Fibroblast of villous mesenchyme (primary cell): ENCODE results near the gene COL15A1. TPM values are rescaled to one million over a fixed set of nuclear protein-coding genes. Genes with fewer than 3 reads are reported as not detected.
A peak's percentile ranks its signal among the peaks of the same experiment; 100 is the strongest.

Experiments
- DNase-seq: peaks from one replicate; pipeline ENCODE4 v3.0.0-alpha.2; 2010; ENCODE audit warnings: low read depth
- H3K4me3 ChIP-seq: 2 replicates; pipeline ENCODE4 v1.5.1; 2011; ENCODE audit warnings: low read depth, mild to moderate bottlenecking, low read length
- total RNA-seq: library from RNA; depleted of rRNA; stranded (reverse); fragments of >200 nt; gene quantifications from 2 replicates; pipeline ENCODE4 v1.2.3, GENCODE V29; 2012
- TF ChIP-seq, protein P1 (sequence below): IDR thresholded peaks from 2 replicates; pipeline ENCODE4 v1.5.1; 2012; ENCODE audit warnings: low read depth, mild to moderate bottlenecking, low read length; ENCODE audit not compliant: insufficient read depth

The COL15A1 gene
- total RNA-seq, 1 donor: 1.7 TPM

DNA sequence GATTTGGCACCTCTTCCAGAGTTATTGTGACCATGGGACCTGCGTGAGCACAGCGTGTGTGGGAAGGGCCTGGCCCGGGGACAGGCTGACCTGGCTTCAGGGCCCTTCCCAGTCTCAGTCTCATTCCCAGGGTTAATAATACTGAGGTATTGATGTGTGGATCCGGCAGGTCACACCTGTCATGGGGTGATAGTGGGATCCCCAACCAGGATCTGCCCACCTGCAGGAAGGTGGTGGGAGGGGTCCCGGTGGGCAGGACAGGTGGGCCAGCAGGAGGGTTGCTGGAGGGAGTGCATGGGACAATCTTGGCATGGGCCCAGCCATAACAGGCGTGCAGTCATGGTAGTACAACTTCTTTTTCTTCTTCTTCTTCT lies 55.4 kb downstream of the COL15A1 start:
- TF ChIP-seq, protein P1, sequence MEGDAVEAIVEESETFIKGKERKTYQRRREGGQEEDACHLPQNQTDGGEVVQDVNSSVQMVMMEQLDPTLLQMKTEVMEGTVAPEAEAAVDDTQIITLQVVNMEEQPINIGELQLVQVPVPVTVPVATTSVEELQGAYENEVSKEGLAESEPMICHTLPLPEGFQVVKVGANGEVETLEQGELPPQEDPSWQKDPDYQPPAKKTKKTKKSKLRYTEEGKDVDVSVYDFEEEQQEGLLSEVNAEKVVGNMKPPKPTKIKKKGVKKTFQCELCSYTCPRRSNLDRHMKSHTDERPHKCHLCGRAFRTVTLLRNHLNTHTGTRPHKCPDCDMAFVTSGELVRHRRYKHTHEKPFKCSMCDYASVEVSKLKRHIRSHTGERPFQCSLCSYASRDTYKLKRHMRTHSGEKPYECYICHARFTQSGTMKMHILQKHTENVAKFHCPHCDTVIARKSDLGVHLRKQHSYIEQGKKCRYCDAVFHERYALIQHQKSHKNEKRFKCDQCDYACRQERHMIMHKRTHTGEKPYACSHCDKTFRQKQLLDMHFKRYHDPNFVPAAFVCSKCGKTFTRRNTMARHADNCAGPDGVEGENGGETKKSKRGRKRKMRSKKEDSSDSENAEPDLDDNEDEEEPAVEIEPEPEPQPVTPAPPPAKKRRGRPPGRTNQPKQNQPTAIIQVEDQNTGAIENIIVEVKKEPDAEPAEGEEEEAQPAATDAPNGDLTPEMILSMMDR: no peak
- H3K4me3 ChIP-seq: no peak overlapping the region
- no peak for DNase-seq

DNA sequence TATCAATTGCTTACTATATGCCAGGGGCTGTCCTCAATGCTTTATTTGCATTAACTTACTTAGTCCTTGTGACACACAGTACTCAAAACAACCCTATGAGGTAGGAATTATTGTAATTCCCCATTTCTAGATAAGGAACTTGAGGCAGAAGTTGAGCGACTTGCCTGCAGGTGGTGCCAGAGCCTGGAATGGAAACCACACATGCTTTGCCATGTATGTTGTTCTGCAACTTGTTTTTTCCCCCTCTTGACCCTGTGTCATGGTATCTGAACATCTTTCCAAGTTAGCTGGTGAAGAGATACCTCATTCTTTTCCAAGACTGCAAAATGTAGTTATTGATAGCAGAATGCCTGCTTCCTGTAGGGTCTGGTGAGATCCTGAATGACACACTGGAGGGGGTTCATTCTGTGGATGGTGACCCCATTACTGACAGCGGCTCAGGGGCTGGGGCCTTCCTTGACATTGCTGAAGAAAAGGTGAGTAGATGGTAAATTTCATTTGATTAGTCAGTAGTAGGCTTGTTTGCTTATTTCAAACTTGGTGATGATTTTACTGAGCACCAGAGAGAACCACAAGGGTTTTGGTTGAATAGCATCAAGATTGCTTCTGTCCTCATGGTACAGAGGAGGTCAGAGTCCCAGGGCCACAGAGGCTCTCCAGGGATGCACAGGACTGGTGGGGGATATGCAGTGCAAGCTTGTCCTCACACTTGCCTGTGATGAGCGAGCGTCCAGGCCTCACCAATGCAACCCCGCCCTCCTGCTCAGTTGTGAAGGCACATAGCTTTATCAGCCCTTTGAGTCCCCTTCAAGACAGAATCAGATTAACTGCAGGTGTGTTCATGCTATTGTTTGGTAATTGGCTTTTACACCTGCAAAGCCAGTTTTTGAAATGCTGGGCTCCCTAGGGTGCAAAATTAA lies 57.0 kb downstream of the COL15A1 start:
- DNase-seq: peak; percentile 89
- TF ChIP-seq, protein P1: peak; percentile 84
- H3K4me3 ChIP-seq: no peak overlapping the region

DNA sequence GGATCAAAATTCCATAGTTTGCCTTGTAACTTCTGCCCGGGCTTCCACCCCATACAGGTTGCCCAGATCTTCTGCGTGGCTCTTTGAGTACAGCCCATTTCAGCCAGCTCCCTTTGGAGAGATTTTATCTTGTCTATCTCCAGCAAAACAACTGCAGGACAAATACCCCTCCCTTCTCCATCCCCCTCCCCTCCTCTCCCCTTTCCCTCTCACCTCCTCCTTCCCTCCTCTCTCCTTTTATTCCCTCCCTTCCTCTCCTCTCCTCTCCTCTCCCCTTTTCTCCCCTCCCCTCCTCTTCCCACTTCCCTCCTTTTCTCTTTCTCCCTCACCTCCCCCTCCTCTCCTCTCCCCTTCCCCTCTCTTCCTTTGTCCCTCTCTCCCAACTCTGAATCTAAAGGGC lies 58.2 kb downstream of the COL15A1 start:
- H3K4me3 ChIP-seq: no peak overlapping the region
- TF ChIP-seq, protein P1: no peak
- DNase-seq: no peak

DNA sequence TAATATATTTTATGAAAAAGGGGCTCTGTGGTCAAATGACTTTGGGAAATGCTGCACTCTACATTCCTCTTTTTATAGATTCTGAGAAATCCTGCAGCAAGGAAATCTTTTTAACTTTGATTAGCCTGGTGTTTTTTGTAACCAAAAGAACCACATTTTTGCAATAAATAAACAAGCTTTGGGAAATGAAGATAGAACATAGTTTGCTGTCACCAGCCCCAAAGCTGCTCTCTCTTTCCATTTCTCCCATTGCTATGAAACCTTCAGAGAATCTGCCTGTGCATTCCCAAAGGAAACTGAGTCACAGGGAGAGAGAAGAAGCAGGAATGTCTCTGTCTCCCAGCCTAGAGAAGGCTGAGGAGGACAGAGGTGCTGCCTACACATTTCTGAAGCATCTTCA lies 59.0 kb downstream of the COL15A1 start:
- DNase-seq: peak; percentile 75
- TF ChIP-seq, protein P1: no peak
- no peak overlapping the region for H3K4me3 ChIP-seq

DNA sequence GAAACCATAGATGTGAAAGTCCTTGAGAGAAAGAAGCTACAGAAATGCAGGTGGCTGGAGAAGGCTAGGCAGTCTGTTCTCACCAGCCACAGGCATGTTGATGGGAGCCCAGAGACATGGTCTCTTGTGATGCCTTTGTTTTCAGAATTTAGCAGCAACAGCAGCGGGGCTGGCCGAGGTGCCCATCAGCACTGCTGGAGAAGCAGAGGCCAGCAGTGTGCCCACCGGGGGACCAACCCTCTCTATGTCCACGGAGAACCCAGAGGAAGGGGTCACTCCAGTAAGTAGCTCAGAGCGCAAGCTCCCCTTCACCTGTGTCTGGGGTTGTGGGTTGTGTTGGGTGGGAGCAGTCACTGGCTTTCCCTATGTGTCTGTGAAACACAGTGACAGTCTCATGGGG lies 59.6 kb downstream of the COL15A1 start:
- no peak overlapping the region for H3K4me3 ChIP-seq
- TF ChIP-seq, protein P1: no peak
- DNase-seq: no peak

DNA sequence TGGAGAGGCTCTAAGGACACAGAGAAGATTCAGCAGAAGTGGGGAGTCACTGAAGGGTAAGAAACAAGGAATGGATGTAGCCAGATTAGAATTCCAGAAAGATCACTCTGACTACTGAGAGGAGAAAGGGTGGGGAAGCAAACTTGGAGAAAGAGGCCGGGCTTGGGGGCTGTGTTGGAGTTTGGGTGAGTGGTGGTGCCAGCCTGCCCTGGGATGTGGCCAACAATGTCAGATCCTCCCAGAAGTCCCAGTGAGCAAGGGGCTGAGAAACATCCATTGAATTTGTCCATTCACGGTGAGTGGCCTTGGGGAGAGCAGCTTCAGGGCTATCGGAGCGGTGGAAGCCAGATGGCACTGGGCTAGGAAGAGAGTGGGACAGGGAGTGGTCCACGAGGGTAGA lies 60.4 kb downstream of the COL15A1 start:
- no peak for DNase-seq
- TF ChIP-seq, protein P1: no peak
- H3K4me3 ChIP-seq: no peak overlapping the region
